ENCODE results near the gene ACADSB.

ACADSB gene

DNA sequence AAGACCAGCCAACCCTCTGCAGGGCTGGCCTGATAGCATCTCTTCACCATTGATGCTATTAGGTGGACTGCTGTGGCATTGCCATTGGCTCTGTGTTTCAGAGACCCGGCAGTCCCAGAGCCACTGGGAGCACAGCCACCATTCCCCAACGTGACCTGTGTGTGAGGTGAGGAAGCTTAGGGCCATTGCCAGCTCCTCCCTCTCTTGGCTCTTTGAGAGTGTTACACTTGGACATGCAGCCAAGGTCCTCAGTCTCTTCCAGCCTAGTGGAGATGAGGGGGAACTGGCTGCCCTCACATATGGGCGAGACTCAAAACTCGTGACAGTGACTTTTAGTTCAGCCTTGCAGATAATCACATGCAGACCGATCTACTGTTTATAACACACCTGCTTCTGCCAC lies 87.6 kb downstream of the ACADSB start:
- no peak overlapping the region for H2BK5ac ChIP-seq (ENCODE audit: low read depth, low read length, poor library complexity)
- H3K27ac ChIP-seq (ENCODE audit: low read depth, low read length): no peak overlapping the region
- no peak overlapping the region for H3K18ac ChIP-seq (ENCODE audit: low read length)
- H3K4me3 ChIP-seq (ENCODE audit: low read depth, low read length): no peak overlapping the region
- no CpG with 5 or more reads among the region's 5 CpGs for WGBS (ENCODE audit: extremely low coverage, insufficient coverage, insufficient read length)
- no peaks in the 10 kb centered on the region for H3K79me1 ChIP-seq (ENCODE audit: low read length)
- H4K8ac ChIP-seq (ENCODE audit: low read depth, low read length): no peak overlapping the region
- no peak overlapping the region for H2BK12ac ChIP-seq (ENCODE audit: low read length)
- no peaks in the 10 kb centered on the region for H3K79me2 ChIP-seq (ENCODE audit: control insufficient read depth, insufficient read depth, low read length, poor library complexity)
- no peak overlapping the region for H2AFZ ChIP-seq (ENCODE audit: insufficient read depth, low read length, poor library complexity)
- no peak for DNase-seq
- peaks cover 3% of the 10 kb centered on the region for H3K27me3 ChIP-seq (ENCODE audit: insufficient read depth, low read length)
- no peak overlapping the region for H3K23ac ChIP-seq (ENCODE audit: low read length)
- H3K14ac ChIP-seq (ENCODE audit: low read length): no peak overlapping the region
- peaks cover 4% of the 10 kb centered on the region for H3K9me3 ChIP-seq (ENCODE audit: insufficient read depth, low read depth, low read length)
- no peaks in the 10 kb centered on the region for H3K4me1 ChIP-seq (ENCODE audit: control insufficient read depth in 1 of 2, insufficient read depth in 2 of 2, low read length in 2 of 2)
- no peak overlapping the region for H4K91ac ChIP-seq (ENCODE audit: low read depth, low read length)
- H3K9ac ChIP-seq (ENCODE audit: low read length): no peak overlapping the region
- H3K4me2 ChIP-seq (ENCODE audit: low read length): no peak overlapping the region
- H2AK5ac ChIP-seq (ENCODE audit: low read length): no peak overlapping the region
- H2BK120ac ChIP-seq (ENCODE audit: insufficient read depth, low read length, poor library complexity): no peak overlapping the region
- no peaks in the 10 kb centered on the region for H3K36me3 ChIP-seq (ENCODE audit: control insufficient read depth in 1 of 2, insufficient read depth in 2 of 2, low read length in 2 of 2)
- no peak overlapping the region for H3K4ac ChIP-seq (ENCODE audit: low read depth, low read length)
- no peak overlapping the region for H4K12ac ChIP-seq (ENCODE audit: low read depth, low read length)

GRCh38 chr10:123097039-123097438 lies 88.2 kb downstream of the ACADSB start:
- H4K12ac ChIP-seq (ENCODE audit: low read depth, low read length): no peak overlapping the region
- H2AK5ac ChIP-seq (ENCODE audit: low read length): no peak overlapping the region
- H3K79me1 ChIP-seq (ENCODE audit: low read length): no peaks in the 10 kb centered on the region
- no peak overlapping the region for H4K8ac ChIP-seq (ENCODE audit: low read depth, low read length)
- H3K4me3 ChIP-seq (ENCODE audit: low read depth, low read length): no peak overlapping the region
- WGBS (ENCODE audit: extremely low coverage, insufficient coverage, insufficient read length): no CpG with 5 or more reads among the region's 7 CpGs
- DNase-seq: no peak
- H2BK120ac ChIP-seq (ENCODE audit: insufficient read depth, low read length, poor library complexity): no peak overlapping the region
- no peak overlapping the region for H3K18ac ChIP-seq (ENCODE audit: low read length)
- no peak overlapping the region for H3K4me2 ChIP-seq (ENCODE audit: low read length)
- H3K27me3 ChIP-seq (ENCODE audit: insufficient read depth, low read length): peaks cover 3% of the 10 kb centered on the region
- no peak overlapping the region for H2BK5ac ChIP-seq (ENCODE audit: low read depth, low read length, poor library complexity)
- H3K36me3 ChIP-seq (ENCODE audit: control insufficient read depth in 1 of 2, insufficient read depth in 2 of 2, low read length in 2 of 2): no peaks in the 10 kb centered on the region
- H4K91ac ChIP-seq (ENCODE audit: low read depth, low read length): no peak overlapping the region
- no peaks in the 10 kb centered on the region for H3K4me1 ChIP-seq (ENCODE audit: control insufficient read depth in 1 of 2, insufficient read depth in 2 of 2, low read length in 2 of 2)
- no peak overlapping the region for H2BK12ac ChIP-seq (ENCODE audit: low read length)
- H3K9ac ChIP-seq (ENCODE audit: low read length): no peak overlapping the region
- no peak overlapping the region for H3K4ac ChIP-seq (ENCODE audit: low read depth, low read length)
- H3K14ac ChIP-seq (ENCODE audit: low read length): no peak overlapping the region
- H3K27ac ChIP-seq (ENCODE audit: low read depth, low read length): no peak overlapping the region
- H2AFZ ChIP-seq (ENCODE audit: insufficient read depth, low read length, poor library complexity): no peak overlapping the region
- H3K23ac ChIP-seq (ENCODE audit: low read length): no peak overlapping the region
- no peaks in the 10 kb centered on the region for H3K79me2 ChIP-seq (ENCODE audit: control insufficient read depth, insufficient read depth, low read length, poor library complexity)
- peaks cover 4% of the 10 kb centered on the region for H3K9me3 ChIP-seq (ENCODE audit: insufficient read depth, low read depth, low read length)

DNA sequence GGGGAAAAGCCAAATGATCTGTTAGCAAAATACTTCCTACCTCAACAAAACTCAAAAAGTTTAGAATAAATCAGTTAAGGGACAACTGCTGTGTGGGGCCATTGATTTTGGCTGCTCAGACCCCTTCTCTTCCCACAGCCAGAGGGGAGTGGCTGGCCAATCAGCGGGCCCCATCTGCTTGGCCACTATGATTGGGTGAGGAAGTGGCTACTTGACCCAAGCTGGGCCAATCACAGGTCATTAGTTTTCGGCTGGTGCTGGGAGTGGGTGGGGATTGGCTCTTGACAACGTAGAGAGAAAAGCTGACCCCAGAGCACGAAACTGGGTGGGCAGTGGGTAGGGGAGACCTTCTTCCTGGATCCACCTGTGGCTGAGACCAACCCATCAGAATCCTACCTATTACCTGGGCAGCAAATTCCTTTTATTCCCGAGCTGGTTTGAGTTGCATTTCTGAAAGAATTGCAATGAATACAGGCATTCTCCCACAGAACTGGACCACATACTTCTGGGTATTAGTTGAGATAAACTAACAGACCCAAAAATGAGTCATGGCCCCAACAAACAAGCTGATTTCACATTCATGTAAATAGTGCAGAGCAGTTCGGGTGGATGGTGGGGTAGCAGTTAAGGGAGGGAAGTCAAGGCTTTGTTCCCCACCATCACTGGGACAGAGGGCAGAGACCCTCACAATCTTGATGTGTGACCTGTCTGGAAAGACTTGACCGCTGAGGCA lies 91.4 kb downstream of the ACADSB start:
- H3K9ac ChIP-seq (ENCODE audit: low read length): no peak overlapping the region
- no peaks in the 10 kb centered on the region for H3K4me1 ChIP-seq (ENCODE audit: control insufficient read depth in 1 of 2, insufficient read depth in 2 of 2, low read length in 2 of 2)
- H4K12ac ChIP-seq (ENCODE audit: low read depth, low read length): no peak overlapping the region
- H2BK5ac ChIP-seq (ENCODE audit: low read depth, low read length, poor library complexity): no peak overlapping the region
- H2AFZ ChIP-seq (ENCODE audit: insufficient read depth, low read length, poor library complexity): no peak overlapping the region
- H4K91ac ChIP-seq (ENCODE audit: low read depth, low read length): no peak overlapping the region
- H3K79me2 ChIP-seq (ENCODE audit: control insufficient read depth, insufficient read depth, low read length, poor library complexity): no peaks in the 10 kb centered on the region
- H3K4me3 ChIP-seq (ENCODE audit: low read depth, low read length): no peak overlapping the region
- no peak overlapping the region for H4K8ac ChIP-seq (ENCODE audit: low read depth, low read length)
- H3K27me3 ChIP-seq (ENCODE audit: insufficient read depth, low read length): peaks cover 3% of the 10 kb centered on the region
- H3K4ac ChIP-seq (ENCODE audit: low read depth, low read length): no peak overlapping the region
- H3K23ac ChIP-seq (ENCODE audit: low read length): no peak overlapping the region
- H3K79me1 ChIP-seq (ENCODE audit: low read length): no peaks in the 10 kb centered on the region
- no peak overlapping the region for H2AK5ac ChIP-seq (ENCODE audit: low read length)
- H2BK12ac ChIP-seq (ENCODE audit: low read length): no peak overlapping the region
- H3K18ac ChIP-seq (ENCODE audit: low read length): no peak overlapping the region
- H3K14ac ChIP-seq (ENCODE audit: low read length): no peak overlapping the region
- H3K27ac ChIP-seq (ENCODE audit: low read depth, low read length): no peak overlapping the region
- peak; percentile 12 to 40 for DNase-seq
- H2BK120ac ChIP-seq (ENCODE audit: insufficient read depth, low read length, poor library complexity): no peak overlapping the region
- no peak overlapping the region for H3K4me2 ChIP-seq (ENCODE audit: low read length)
- H3K9me3 ChIP-seq (ENCODE audit: insufficient read depth, low read depth, low read length): peaks cover 4% of the 10 kb centered on the region
- no CpG with 5 or more reads among the region's 7 CpGs for WGBS (ENCODE audit: extremely low coverage, insufficient coverage, insufficient read length)
- H3K36me3 ChIP-seq (ENCODE audit: control insufficient read depth in 1 of 2, insufficient read depth in 2 of 2, low read length in 2 of 2): no peaks in the 10 kb centered on the region

DNA sequence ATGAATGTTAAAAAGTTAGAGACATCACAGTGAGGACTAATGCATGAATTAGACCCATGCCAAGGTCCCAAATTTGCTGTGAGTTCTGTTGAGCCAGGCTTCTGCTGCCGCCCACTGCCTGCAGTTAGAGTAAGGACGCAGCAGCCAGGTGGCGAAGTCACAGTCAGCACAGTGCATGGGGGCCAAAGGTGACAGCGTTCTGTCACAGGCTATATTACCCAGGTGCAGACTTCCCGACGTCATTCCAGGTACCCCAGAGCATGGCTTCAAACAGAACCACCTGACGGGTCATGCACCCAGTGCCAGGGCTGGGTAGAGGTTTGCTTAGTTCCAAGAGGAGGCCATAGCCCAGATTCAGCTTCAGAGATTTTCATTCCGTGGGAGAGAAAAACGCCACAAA lies 93.1 kb downstream of the ACADSB start:
- H3K14ac ChIP-seq (ENCODE audit: low read length): no peak overlapping the region
- no peaks in the 10 kb centered on the region for H3K79me1 ChIP-seq (ENCODE audit: low read length)
- no peaks in the 10 kb centered on the region for H3K79me2 ChIP-seq (ENCODE audit: control insufficient read depth, insufficient read depth, low read length, poor library complexity)
- no peak overlapping the region for H2BK120ac ChIP-seq (ENCODE audit: insufficient read depth, low read length, poor library complexity)
- H4K91ac ChIP-seq (ENCODE audit: low read depth, low read length): no peak overlapping the region
- H3K9me3 ChIP-seq (ENCODE audit: insufficient read depth, low read depth, low read length): peaks cover 2% of the 10 kb centered on the region
- no peak overlapping the region for H2BK12ac ChIP-seq (ENCODE audit: low read length)
- H3K9ac ChIP-seq (ENCODE audit: low read length): no peak overlapping the region
- H3K27me3 ChIP-seq (ENCODE audit: insufficient read depth, low read length): peaks cover 3% of the 10 kb centered on the region
- no peak overlapping the region for H4K8ac ChIP-seq (ENCODE audit: low read depth, low read length)
- no peak overlapping the region for H3K18ac ChIP-seq (ENCODE audit: low read length)
- no peak overlapping the region for H2BK5ac ChIP-seq (ENCODE audit: low read depth, low read length, poor library complexity)
- no peak overlapping the region for H3K4me2 ChIP-seq (ENCODE audit: low read length)
- no peak overlapping the region for H3K4me3 ChIP-seq (ENCODE audit: low read depth, low read length)
- H3K36me3 ChIP-seq (ENCODE audit: control insufficient read depth in 1 of 2, insufficient read depth in 2 of 2, low read length in 2 of 2): no peaks in the 10 kb centered on the region
- no peak overlapping the region for H2AFZ ChIP-seq (ENCODE audit: insufficient read depth, low read length, poor library complexity)
- no peak overlapping the region for H2AK5ac ChIP-seq (ENCODE audit: low read length)
- no peaks in the 10 kb centered on the region for H3K4me1 ChIP-seq (ENCODE audit: control insufficient read depth in 1 of 2, insufficient read depth in 2 of 2, low read length in 2 of 2)
- no peak overlapping the region for H3K27ac ChIP-seq (ENCODE audit: low read depth, low read length)
- no peak overlapping the region for H3K23ac ChIP-seq (ENCODE audit: low read length)
- no peak overlapping the region for H4K12ac ChIP-seq (ENCODE audit: low read depth, low read length)
- no CpG with 5 or more reads among the region's 9 CpGs for WGBS (ENCODE audit: extremely low coverage, insufficient coverage, insufficient read length)
- no peak overlapping the region for H3K4ac ChIP-seq (ENCODE audit: low read depth, low read length)
- no peak for DNase-seq

All from trophoblast cell (in vitro differentiated cells and primary cell).